ENCODE measurements around the gene CSTB. TPM values are rescaled to one million over a fixed set of nuclear protein-coding genes. Genes with fewer than 3 reads are reported as not detected.

CSTB gene
- total RNA-seq, 1 experiment from 2014 or later = 9.8 TPM

DNA sequence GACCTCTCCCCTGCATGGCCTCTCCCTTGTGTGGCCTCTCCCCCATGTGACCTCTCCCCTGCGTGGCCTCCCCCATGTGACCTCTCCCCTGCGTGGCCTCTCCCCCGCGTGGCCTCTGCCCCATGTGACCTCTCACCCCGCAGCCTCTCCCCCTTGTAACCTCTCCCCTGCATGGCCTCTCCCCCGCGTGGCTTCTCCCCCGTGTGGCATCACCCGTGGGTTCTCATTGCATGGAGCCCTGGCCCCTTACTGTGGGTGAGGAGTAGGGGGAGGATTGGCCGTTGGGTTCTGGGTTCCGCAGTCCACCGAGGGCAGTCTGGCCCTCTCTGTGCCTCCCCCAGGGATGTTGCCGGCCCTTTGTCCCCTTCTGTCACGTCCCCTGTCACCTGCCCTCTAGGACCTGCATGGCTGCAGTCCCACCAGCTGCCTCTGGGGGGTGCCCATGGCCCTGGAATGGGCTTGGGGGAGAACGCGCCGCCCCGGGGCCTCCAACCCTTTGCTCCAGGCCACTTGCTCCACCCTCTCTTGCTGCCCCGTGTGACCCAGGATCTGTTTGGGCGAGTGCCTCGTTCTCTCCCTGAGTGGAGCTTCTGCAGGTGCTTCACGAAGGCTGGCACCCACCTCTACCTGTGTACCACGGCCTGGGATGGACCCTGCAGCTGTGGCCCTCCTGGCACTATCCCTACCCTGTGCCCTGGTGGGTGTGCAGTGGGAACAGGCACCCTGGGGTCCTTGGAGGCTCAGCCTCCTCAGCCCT, 34.6 kb upstream of the CSTB start:
- DNase-seq (ENCODE audit: low read depth) = peak; percentile 57

DNA sequence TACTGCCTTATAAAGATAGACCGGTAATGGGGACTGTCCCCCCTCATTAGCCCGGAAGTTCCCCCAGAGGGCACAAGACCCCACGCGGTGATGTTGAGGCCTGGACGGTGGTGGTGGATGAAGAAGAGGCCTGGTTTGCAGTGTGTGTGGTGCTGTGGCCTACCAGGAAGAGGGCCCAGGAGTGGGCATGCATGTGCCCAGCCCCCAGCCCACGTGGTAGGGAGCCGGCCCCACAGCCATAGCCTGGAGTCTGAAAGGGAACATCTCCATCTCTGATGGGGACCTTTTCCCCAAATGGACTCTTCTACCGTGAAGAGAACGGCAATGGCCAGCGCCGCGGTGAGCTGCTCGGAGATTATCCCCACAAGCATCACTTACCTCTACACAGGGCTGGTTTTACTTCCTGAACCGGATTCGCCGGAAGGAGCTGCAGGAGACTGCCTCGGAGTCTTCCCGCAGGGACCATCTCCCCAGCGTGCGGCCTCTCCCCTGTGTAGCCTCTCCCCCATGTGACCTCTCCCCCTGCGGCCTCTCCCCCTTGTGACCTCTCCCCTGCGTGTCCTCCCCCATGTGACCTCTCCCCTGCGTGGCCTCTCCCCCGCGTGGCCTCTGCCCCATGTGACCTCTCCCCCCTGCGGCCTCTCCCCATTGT, 33.9 kb upstream of the CSTB start:
- DNase-seq (ENCODE audit: low read depth) = no peak

DNA sequence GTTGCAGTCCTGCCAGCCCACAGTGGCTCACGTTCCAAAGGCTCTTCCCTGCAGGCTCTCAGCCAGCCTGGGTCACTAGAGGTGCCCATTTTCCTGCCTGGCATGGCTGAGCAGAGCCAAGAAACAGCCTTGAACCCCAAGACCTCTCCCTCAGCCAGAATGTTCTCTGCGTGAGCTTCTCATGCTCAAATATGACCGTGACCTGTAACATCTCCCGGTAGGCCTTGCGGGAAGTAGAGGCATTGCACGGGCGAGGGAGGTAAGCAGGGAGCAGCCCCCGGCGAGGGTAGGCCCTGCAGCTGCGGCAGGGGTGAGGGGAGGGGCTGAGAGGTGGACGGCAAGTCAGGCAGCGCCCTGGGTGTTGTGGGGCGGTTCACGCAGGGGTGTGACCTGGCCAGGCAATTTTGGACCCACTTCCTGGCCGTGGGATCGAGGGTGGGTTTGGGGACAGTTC, 33.3 kb upstream of the CSTB start:
- DNase-seq (ENCODE audit: low read depth) = no peak

DNA sequence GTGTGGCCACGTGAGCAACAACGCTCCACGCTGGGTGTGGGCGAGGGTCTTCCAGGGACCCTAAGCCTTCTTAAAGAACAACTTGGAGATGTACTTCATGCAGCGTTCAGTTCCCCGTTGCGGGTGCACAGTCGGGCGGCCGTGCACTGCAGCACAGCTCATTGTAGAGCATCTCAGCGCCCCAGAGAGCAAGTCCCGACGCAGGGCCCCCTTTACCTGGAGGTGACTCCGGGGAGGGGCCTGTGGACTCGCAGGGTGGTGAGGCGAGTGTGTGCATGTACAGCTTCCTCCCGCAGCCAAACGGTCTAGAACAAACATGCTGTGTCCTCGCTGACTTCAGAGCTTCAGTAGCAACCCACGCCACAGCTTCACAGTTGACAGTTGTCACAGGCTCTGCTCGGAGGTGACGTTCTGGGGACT, 32.7 kb upstream of the CSTB start:
- DNase-seq (ENCODE audit: low read depth) = no peak

DNA sequence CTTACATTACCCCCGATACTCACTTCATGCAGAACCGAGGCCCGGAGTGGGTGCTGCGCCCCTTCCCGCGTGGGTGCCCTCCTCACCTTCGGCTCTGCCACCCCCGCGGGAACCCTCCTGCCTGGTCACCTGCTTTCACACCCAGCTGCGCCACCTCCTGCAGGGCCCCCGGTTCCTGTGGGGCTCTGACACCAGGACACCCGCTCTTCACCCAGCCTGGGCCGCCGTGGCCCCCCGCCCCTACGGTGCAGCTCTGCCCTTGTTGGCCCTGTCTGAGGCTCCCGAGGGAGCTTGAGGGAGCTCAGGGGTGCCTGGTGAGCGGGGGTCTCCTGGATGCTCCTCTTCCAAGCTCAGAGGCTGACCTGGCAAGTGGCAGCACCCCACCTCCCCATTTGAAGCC, 32.3 kb upstream of the CSTB start:
- no peak for DNase-seq (ENCODE audit: low read depth)

DNA sequence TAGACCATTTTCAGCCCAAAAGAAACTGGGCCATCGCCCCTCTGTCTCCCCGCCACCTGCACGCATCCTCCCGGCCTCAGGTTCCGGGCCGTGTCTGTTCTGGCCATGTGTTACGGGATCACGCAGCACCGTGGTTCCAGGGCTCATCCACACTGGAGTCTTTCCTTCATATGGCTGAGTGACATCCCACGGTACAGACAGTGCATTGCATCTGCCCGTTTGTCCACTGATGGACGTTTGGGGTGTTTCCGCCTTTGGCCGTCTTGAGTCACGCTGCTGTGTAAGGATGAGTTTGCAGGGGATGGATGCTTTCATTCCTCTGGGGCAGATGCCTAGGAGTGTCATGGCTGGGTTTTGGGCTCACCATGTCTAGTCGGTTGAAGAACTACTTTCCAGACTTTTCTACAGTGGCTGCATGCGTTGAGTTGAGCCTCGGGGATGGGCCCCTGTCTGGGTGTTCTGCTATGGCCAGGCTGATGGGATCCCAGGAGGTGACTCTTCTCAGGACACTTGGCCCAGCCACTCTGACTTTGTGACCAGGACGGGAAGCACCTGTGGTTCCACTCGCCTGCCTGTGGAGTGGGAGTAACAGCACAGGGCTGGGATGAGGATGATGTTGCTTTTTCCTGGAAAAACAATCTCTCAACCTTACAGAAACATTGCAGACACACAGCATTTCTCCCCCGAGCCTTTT, 30.1 kb upstream of the CSTB start:
- no peak for DNase-seq (ENCODE audit: low read depth)

DNA sequence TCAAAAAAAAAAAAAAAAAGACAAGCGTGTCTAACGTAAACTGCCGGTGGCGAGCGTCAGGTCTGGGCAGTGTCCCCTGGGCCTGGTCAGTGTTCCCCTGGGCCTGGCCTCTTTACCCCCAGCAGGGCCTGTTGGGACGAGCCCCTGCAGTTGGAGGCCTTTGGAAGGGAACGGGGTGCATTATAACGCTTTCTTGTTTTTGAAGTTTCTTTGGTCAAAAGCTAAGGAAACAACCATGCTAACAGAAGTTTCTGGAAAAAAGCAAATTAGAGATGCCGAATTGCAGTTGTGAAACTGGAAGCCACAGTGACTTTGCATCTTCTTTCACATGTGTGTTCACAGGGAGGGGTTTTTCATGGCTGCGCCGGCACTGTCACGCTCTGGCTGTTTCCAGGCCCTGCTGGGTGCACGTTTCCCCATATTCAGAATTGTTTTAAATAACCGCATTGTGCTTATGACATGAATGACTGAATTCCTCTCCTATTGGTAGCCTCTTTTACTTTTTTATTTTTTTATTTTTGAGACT, 29.2 kb upstream of the CSTB start:
- no peak for DNase-seq (ENCODE audit: low read depth)

DNA sequence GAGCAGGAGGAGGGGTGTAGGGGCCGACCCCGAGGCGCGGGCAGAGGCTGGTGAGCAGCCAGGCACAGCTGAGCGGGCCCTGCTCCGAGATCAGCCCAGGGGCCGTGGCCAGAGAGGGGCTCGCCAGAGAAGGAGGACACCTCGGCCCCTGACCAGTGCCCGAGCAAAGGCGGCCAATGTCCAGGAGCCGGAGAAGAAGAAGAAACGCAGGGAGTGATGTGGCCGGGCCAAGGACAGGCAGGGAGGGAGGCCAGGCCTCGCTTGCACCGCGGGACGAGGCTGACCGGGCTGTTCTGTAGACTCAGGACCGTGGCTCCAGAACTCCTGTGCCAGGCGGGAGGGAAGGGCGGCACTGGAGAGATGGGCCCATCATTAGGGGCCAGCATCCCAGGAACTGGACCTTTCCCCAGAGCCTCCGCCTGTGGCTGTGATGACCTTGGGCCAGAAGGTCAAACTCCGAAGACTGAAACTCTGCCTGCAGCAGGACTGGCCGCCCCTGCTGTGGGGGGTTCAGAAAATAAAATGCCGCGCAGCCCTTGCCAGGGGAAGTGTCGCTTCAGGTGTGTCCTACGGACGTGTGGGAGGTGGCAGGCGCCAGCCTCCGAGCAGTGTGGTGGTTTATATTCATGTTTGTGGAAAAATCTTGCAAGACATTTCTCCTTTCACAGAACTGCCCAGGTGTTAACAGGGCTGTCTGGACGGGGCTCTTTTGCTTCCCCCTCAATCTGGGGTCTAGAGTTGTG, 27.6 kb upstream of the CSTB start:
- DNase-seq (ENCODE audit: low read depth) = no peak

DNA sequence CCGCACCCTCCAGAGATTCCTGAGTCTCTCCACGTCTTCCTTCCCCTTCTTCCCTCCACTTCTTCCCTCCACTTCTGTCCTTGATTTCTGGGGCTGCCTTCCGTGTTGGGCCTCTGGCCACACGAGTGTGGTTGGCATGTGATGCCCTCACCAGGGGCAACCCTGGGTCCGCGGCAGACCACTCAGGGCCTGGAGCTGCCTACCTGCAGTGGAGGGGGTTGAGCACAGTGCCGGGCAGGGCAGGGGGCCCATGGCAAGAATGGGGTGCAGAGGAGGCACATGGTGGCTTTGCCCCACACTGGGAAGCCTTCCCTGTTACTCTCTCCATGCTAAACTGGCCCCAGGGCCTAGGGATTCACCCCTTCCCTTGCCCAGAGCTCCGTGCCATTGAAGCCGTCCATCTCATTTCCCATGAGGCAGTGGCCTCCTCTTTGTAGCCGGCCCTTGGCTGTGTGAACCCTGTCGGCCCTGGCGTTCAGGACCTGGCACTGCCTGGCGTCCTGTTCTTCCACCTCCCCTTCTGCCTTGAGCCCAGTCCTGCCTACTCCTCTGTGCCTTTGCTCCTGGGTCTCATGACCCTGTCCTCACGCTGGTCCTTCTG, 26.7 kb upstream of the CSTB start:
- no peak for DNase-seq (ENCODE audit: low read depth)

DNA sequence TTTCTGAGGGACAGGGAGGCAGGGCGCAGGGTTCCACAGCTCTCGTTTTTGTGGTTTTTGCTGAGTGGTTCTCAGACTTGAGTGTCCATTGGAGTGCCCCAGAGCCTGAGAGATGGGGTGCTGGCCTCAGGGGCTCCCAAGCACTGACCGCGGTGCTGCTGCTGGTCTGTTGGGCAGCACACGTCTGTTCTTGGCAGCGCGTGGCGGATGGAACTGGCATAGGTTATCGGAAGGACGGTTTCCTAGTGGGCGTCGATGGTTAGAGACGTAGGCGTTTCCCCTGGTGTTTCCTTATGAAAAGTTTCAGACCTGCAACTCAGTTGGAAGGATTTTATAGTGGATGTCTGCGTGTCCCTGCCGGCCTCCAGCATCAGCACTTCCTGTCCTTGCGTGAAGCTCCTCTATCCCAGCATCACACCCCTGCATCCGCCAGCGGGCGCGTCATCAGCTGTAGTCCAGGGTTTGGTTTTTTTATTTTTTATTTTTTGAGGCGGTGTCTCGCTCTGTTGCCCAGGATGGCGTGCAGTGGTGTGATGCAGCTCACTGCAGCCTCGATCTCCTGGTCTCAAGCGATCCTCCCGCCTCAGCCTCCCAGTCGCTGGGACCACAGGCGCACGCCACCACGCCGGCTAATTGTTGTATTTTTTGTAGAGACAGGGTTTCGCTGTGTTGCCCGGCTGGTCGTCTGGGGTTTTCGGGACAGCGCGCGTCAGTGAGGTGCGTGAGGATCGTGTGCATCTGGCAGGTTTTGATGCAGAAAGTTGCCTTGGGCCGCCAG, 25.1 kb upstream of the CSTB start:
- no peak for DNase-seq (ENCODE audit: low read depth)

DNA sequence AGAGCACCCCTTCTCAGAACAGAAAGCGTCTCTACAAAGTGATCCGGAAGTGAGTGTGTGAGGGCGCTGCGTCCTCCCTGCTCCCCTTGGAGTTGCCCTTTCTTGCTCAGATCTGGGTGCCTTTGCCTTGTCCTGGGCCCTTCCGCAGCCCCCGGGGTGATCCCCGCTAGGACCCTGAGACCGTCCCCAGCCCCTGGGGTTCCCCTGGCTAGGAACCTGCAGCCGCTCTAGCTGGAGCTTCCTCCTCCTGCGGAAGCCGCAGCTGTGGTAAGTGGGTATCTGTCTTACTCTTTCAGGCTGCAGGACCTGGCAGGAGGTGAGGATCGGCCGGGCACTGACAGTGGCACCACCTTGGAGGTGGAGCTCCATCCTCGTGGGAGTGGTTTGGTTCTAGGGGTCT, 24.5 kb upstream of the CSTB start:
- no peak for DNase-seq (ENCODE audit: low read depth)

DNA sequence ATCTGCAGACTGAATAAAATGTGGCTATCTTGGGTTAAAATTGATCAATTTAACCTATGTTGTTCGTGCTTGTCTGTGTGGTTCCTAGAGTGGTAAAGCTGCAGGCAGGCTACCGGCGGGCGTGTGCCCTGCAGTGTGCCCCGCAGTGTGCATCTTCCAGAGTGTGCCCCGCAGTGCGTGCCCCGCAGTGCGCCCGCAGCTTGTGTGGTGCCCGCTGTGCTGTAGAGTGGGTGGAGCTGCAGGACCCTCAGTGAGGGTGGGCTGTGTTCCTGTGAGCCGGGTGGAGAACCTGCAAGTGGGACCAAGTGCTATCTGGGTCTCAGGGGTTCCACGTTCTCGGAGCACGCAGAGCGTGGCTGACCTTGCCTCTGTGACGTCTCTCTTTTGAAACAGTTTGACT, 24.0 kb upstream of the CSTB start:
- no peak for DNase-seq (ENCODE audit: low read depth)

DNA sequence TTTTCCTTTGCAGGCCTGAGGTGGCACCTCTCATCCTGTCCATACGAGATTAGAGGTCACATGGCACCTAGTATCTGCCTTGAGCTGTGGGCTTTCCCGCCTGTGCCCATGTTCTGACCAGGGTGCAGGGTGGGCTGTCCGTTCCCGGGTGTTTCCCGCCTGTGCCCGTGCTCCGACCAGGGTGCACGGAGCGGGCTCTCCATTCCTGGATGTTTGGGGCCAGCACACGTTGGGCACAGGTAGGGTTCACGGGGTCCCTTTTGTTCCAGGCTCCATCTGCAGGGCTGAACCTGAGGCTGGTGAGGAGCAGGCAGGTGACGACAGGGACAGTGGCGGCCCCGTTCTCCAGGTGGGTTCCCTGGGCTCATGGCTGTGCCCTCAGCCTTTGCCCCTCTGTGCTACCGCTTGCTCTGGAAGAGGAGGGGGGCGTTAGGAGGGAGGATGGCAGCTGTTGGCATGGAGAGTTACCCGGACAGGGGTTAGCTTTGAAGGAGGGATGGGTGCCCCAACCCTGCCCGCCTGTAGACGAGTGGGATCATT, 23.3 kb upstream of the CSTB start:
- DNase-seq (ENCODE audit: low read depth) = no peak

DNA sequence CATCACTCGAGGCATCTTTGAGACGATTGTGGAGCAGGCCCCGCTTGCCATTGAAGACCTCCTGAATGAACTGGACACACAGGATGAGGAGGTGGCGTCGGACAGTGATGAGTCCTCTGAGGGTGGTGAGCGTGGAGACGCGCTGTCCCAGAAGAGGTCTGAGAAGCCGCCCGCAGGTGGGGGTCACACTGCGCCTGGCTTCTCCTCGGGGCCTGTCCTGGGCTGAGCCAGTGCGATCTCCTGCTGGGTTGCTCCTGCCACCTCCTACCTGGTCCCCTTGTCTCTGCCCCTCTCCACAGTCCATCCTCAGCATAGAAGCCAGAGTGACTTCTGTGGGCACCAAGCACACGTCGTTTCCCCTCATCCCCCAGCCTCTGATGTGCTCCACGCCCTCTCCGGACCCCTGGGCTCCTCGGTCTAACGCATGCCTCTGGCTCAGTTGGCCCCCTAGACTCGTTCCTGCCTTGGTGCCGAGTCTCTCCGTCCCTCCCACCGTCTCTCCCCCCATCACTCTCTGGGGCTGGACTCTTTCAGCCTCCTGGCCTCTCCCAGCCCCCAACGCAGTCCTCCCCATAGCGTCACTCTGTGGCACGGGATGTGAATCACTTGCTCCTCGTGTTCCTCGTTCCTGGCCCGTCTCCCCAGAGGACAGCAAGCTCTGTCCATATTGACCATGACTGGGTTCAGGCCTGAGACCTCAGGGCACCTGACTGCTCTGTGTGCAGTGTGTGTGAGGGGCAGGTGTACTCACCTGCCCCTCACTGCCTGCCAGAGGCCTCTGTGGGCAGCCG, 22.0 kb upstream of the CSTB start:
- no peak for DNase-seq (ENCODE audit: low read depth)

DNA sequence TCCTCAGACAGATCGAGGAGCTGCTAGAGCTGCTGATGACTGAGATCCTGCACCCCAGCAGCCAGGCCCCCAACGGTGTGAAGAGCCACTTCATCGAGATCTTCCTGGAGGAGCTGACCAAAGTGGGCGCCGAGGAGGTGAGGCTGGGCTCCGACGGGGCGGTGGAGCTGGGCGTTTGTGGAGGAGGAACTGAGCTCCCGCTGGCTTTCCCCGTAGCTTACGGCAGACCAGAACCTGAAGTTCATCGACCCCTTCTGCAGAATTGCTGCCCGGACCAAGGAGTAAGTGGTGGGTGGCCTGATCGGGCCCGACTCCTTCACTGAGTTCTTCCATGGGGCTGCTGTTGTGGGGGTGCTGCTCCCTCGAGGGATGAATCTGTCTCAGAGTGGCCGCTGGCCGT, 21.3 kb upstream of the CSTB start:
- no peak for DNase-seq (ENCODE audit: low read depth)

DNA sequence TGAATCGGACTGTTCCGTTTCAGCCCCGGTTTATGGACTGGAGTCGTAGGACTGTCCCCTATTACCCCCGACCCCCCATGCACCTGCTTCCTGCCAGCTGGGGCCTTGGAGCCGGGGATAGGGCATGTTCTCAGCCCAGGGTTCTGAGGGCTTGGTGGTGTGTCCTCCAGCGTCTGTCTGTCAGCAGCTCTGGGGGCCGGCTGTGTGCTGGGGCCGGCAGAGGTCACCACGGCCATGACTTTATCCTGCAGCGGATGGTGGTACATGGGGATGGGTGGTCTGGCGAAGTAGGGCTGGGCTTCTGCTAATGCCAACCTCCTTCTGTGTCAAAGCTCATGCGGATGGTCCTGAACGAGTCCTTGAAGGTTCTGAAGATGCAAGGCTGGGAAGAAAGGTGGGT, 18.7 kb upstream of the CSTB start:
- DNase-seq (ENCODE audit: low read depth) = no peak

DNA sequence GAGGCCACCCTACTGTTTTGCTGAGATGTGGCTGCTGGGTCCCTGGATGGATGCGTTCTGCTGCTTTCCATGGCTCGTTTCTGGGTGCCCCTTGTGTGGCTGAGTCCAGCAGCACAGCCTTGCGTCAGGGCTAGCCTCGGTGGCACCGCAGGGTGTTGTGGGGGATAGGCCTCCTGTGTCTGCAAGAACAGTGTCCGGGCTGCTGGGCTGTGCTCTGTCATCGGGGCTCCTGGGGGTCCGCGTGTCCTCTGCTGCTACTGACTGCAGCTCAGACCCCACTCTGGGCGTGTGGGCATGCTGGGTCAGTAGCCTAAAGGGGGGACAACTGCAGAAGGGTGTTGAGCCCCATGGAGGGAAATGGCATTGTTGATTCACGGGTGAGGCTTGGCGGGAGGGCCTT, 18.2 kb upstream of the CSTB start:
- DNase-seq (ENCODE audit: low read depth) = no peak

DNA sequence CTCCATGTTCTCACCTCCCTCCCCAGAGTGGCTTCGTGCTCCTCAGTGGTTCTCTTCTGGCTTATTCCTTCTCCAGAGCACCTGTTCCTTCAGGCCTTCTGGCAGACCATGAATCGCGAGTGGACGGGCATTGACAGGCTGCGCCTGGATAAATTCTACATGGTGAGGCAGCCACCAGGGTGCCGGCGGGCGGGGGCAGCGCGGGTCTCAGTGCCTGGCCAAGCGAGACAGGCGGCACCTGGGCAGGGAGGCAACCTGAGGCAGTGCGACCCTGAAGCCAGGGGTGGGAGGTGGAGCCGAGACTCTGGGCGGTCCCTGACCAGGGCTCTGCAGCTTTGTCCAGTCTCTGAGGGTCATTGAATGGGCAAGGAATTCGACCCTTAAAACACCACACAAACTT, 17.1 kb upstream of the CSTB start:
- DNase-seq (ENCODE audit: low read depth) = no peak

DNA sequence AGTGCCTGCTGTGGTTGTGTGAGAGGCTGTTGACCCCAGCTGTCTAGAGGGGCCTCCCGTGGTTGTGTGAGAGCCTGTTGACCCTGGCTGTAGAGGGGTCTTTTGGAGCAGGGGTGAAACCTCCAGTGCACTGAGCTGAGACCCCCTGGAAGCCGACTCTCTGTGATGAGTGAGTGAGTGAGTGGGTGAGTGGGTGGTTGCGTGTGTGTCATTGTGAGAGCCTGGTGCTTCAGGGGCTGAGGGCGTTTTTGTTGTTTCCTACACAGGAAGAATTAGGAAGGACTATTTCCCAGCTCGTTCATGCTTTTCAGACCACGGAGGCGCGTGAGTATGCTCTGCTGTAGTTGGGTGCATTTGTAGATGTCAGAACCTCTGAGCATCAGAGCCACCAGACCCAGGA, 16.3 kb upstream of the CSTB start:
- no peak for DNase-seq (ENCODE audit: low read depth)
